ENCODE measurements around the gene PRKCH. TPM values are rescaled to one million over a fixed set of nuclear protein-coding genes. Genes with fewer than 3 reads are reported as not detected.
"Not testable (repeated sequence)": the region's sequence is repeated elsewhere in the genome, so short reads cannot be mapped to it uniquely, and the experiment has no call there.

The PRKCH gene
- total RNA-seq, 2 donors from 2014 or later: 18.2 to 82.4 TPM

- TF ChIP-seq POLR2A (IDR thresholded peaks at IDR 0.05) (no peak), CTCF (IDR thresholded peaks at IDR 0.05) (no peak)
- Histone ChIP-seq H3K4me3 (no peak overlapping the region), H3K27ac (no peak overlapping the region), H3K27me3 (no peaks in the 10 kb centered on the region), H3K9me3 (no peaks in the 10 kb centered on the region), H3K36me3 (replicated peaks in 1 of 2; ENCODE audit: insufficient read depth in 1 of 2, low read depth in 2 of 2) (peaks cover 0 to 4% of the 10 kb centered on the region in 2 donors), H3K4me1 (no peaks in the 10 kb centered on the region)
- WGBS, 2 donors: 72 to 75% methylated on average over 15 of the region's 15 CpGs
- DNase-seq (peak in 1 of 4 donors; percentile 21), ATAC-seq (no peak)
- intact Hi-C loops (cut with DNase I): no loop called here
Measured at GRCh38 chr14:61460718-61461611, 139.6 kb downstream of the PRKCH start.

- DNase-seq: peak in 2 of 4 donors; percentile 24 to 62
- no peaks in the 10 kb centered on the region for H3K27me3 ChIP-seq
- TF ChIP-seq CTCF (IDR thresholded peaks at IDR 0.05) (peak; percentile 59 to 88 (median 82)), POLR2A (IDR thresholded peaks at IDR 0.05) (no peak)
- no peak overlapping the region for H3K4me3 ChIP-seq
- H3K27ac ChIP-seq: no peak overlapping the region
- intact Hi-C loops (cut with DNase I): no loop called here
- no peaks in the 10 kb centered on the region for H3K9me3 ChIP-seq
- peaks cover 0 to 4% of the 10 kb centered on the region in 2 donors for H3K36me3 ChIP-seq (replicated peaks in 1 of 2; ENCODE audit: insufficient read depth in 1 of 2, low read depth in 2 of 2)
- peak; percentile 67 for ATAC-seq
- no peaks in the 10 kb centered on the region for H3K4me1 ChIP-seq
- WGBS, 2 donors: 46 to 50% methylated on average over 7 of the region's 7 CpGs
Measured at GRCh38 chr14:61461808-61462275, 140.5 kb downstream of the PRKCH start.

GRCh38 chr14:61462566-61463193 lies 141.3 kb downstream of the PRKCH start:
- Histone ChIP-seq H3K4me3 (no peak overlapping the region), H3K9me3 (no peaks in the 10 kb centered on the region), H3K27ac (no peak overlapping the region), H3K36me3 (replicated peaks in 1 of 2; ENCODE audit: insufficient read depth in 1 of 2, low read depth in 2 of 2) (peaks cover 0 to 4% of the 10 kb centered on the region in 2 donors), H3K27me3 (no peaks in the 10 kb centered on the region), H3K4me1 (no peaks in the 10 kb centered on the region)
- intact Hi-C loops (cut with DNase I): no loop called here
- WGBS, 2 donors: 52 to 66% methylated on average over 4 of the region's 4 CpGs
- no peak for ATAC-seq
- TF ChIP-seq CTCF (IDR thresholded peaks at IDR 0.05): no peak
- no peak for DNase-seq

- H3K27ac ChIP-seq: no peak overlapping the region
Measured at GRCh38 chr14:61463664-61464285, 142.4 kb downstream of the PRKCH start.

GRCh38 chr14:61464539-61465320 lies 143.4 kb downstream of the PRKCH start:
- intact Hi-C loops (cut with DNase I): loop anchor here (5.0 kb wide), 1 partner anchor 263 kb away; no protein-coding TSS in a partner anchor
- not testable (repeated sequence) for H3K4me1 ChIP-seq; H3K27me3 ChIP-seq; H3K27ac ChIP-seq; DNase-seq; ATAC-seq; H3K4me3 ChIP-seq; H3K36me3 ChIP-seq (replicated peaks in 1 of 2; ENCODE audit: insufficient read depth in 1 of 2, low read depth in 2 of 2); H3K9me3 ChIP-seq
- 96 to 98% methylated on average over 2 of the region's 2 CpGs for WGBS, 2 donors

More at GRCh38 chr14:61463664-61464285, 142.4 kb downstream of the PRKCH start:
- Histone ChIP-seq H3K27me3 (no peaks in the 10 kb centered on the region), H3K9me3 (no peaks in the 10 kb centered on the region), H3K4me1 (no peaks in the 10 kb centered on the region), H3K4me3 (no peak overlapping the region), H3K36me3 (replicated peaks in 1 of 2; ENCODE audit: insufficient read depth in 1 of 2, low read depth in 2 of 2) (no peaks in the 10 kb centered on the region)
- ATAC-seq (no peak), DNase-seq (no peak)
- intact Hi-C loops (cut with DNase I): no loop called here
- TF ChIP-seq POLR2A (IDR thresholded peaks at IDR 0.05) (no peak), CTCF (IDR thresholded peaks at IDR 0.05) (no peak)
- 85 to 93% methylated on average over 3 of the region's 3 CpGs for WGBS, 2 donors

Data from body of pancreas (tissue), 4 donors.